Keratinocyte (primary cell): ENCODE data around the gene PLA2G2E. TPM values are rescaled to one million over a fixed set of nuclear protein-coding genes. Genes with fewer than 3 reads are reported as not detected.

ENCODE experiments used
- DNase-seq: peaks from one replicate; pipeline ENCODE4 v3.0.0-alpha.2; 2011; ENCODE audit warnings: low read depth, missing footprints, low spot score
- FAIRE-seq: peaks from 2 replicates; lab custom pipeline; 2011; peaks lifted over from hg19 to GRCh38; lab: Jason Lieb, UNC
- H2AFZ ChIP-seq: 2 replicates; pipeline ENCODE4 v1.6.0; 2012; ENCODE audit warnings: low read length, control low read depth, inconsistent platforms; ENCODE audit not compliant: control insufficient read depth
- H3K27ac ChIP-seq: 2 replicates; pipeline ENCODE4 v1.5.1; 2011; ENCODE audit warnings: low read length; ENCODE audit not compliant: control insufficient read depth, insufficient read depth
- H3K27me3 ChIP-seq: 3 replicates; pipeline ENCODE4 v1.6.0; 2011; ENCODE audit warnings: low read length; ENCODE audit not compliant: control insufficient read depth, insufficient read depth; ENCODE audit errors: extremely low read depth
- H3K36me3 ChIP-seq, 2 experiments: 2 replicates in 1 of 2; 3 replicates in 1 of 2; pipeline ENCODE4 v1.5.1; 2011; ENCODE audit warnings: low read length in 2 of 2, mild to moderate bottlenecking in 1 of 2; ENCODE audit not compliant: control insufficient read depth in 2 of 2, insufficient read depth in 2 of 2; ENCODE audit errors: extremely low read depth in 1 of 2
- H3K4me1 ChIP-seq: 3 replicates; pipeline ENCODE4 v1.5.1; 2011; ENCODE audit warnings: low read length; ENCODE audit not compliant: control insufficient read depth, insufficient read depth; ENCODE audit errors: extremely low read depth
- H3K4me2 ChIP-seq: 3 replicates; pipeline ENCODE4 v1.6.0; 2011; ENCODE audit warnings: low read depth, low read length; ENCODE audit not compliant: control insufficient read depth, insufficient read depth; ENCODE audit errors: extremely low read depth
- H3K4me3 ChIP-seq, 3 experiments: fragments of 200-600 bp in 1 of 3; sonication (generic) in 1 of 3; 2 replicates in 2 of 3; 3 replicates in 1 of 3; pipeline ENCODE4 v1.5.1; 2011 to 2016; ENCODE audit warnings: low read length in 3 of 3, mild to moderate bottlenecking in 3 of 3, control low read depth in 2 of 3, inconsistent platforms in 1 of 3, low read depth in 1 of 3, mixed read lengths in 1 of 3, mixed run types in 1 of 3, moderate library complexity in 1 of 3; ENCODE audit not compliant: control insufficient read depth in 2 of 3, insufficient read depth in 2 of 3; ENCODE audit errors: extremely low read depth in 1 of 3
- H3K79me2 ChIP-seq: 2 replicates; pipeline ENCODE4 v1.6.0; 2012; ENCODE audit warnings: low read length; ENCODE audit not compliant: control insufficient read depth, insufficient read depth
- H3K9ac ChIP-seq: 3 replicates; pipeline ENCODE4 v1.6.0; 2011; ENCODE audit warnings: low read length; ENCODE audit not compliant: control insufficient read depth, insufficient read depth; ENCODE audit errors: extremely low read depth
- H3K9me1 ChIP-seq: 3 replicates; pipeline ENCODE4 v1.6.0; 2011; ENCODE audit warnings: low read length; ENCODE audit not compliant: control insufficient read depth, insufficient read depth; ENCODE audit errors: extremely low read depth
- H3K9me3 ChIP-seq: 2 replicates; pipeline ENCODE4 v1.5.1; 2012; ENCODE audit warnings: low read depth, low read length; ENCODE audit not compliant: control insufficient read depth
- H4K20me1 ChIP-seq: 3 replicates; pipeline ENCODE4 v1.6.0; 2011; ENCODE audit warnings: low read length; ENCODE audit not compliant: control insufficient read depth, insufficient read depth; ENCODE audit errors: extremely low read depth
- CTCF ChIP-seq, 3 experiments: IDR thresholded peaks in 1 of 3; conservative IDR thresholded peaks in 1 of 3; optimal IDR thresholded peaks in 1 of 3; 2 replicates in 2 of 3; 3 replicates in 1 of 3; pipeline versions ENCODE3 to v1.5.1; 2011; ENCODE audit warnings: low read length in 3 of 3, mild to moderate bottlenecking in 3 of 3, moderate library complexity in 2 of 3, control low read depth in 1 of 3, inconsistent platforms in 1 of 3; ENCODE audit not compliant: insufficient read depth in 2 of 3; ENCODE audit errors: extremely low read depth in 1 of 3
- EZH2 ChIP-seq: IDR thresholded peaks from one replicate; pipeline ENCODE4 v1.6.1; 2012; ENCODE audit warnings: inconsistent platforms, mild to moderate bottlenecking, low read length, moderate library complexity
- dilution Hi-C: fragments of 300-500 bp; cut with MboI; formaldehyde crosslinking; loops from one replicate; pipeline ENCODE4 v1.7.0; 2020; ENCODE audit warnings: low sequenced_read_pairs; ENCODE audit not compliant: extremely low pct_ligation_motif_present
- polyA plus RNA-seq, 5 experiments: library from polyadenylated mRNA; depleted of rRNA in 3 of 5; stranded (reverse) in 3 of 5; stranded (forward) in 1 of 5; unstranded in 1 of 5; fragments of >200 nt; gene quantifications; 1 replicate in 1 of 5; 2 replicates in 3 of 5; 3 replicates in 1 of 5; pipeline versions ENCODE4 v1.2.1 to v1.2.3, GENCODE V29; 2011 to 2012; ENCODE audit warnings: missing spikeins in 2 of 5, low read depth in 1 of 5, low replicate concordance in 1 of 5

Gene PLA2G2E
- polyA plus RNA-seq, 1 donor (not counting 4 experiments of a cell fraction or from before 2014, with no cell fraction given): not detected

DNA sequence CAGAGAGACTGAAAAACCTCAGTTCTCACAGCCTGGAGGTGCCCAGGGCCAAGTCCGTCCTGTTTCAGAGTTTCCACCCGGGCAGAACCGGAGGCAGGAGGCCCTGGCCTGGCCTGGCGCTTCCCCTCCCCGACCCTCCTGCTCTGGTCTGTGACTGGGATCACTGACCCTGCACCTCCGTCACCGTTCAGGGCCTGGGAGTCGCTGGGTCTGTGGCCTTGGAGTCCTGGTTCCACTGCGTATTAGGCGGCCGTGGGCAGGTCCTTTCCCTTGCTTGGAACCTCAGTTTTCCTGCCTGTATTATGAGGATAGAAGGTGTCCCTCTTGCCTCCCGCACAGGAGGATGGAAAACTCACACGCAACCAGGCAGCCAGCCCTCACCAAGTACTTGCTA, 533 bp upstream of the PLA2G2E start:
- Histone ChIP-seq H3K36me3 (no peaks in the 10 kb centered on the region), H3K4me2 (no peak overlapping the region), H3K9me3 (no peaks in the 10 kb centered on the region), H2AFZ (no peak overlapping the region), H3K27me3 (peaks cover 16% of the 10 kb centered on the region), H3K27ac (no peak overlapping the region), H3K9ac (no peak overlapping the region), H3K79me2 (no peaks in the 10 kb centered on the region), H3K9me1 (no peaks in the 10 kb centered on the region), H3K4me1 (peaks cover 16% of the 10 kb centered on the region), H3K4me3 (no peak overlapping the region), H4K20me1 (no peaks in the 10 kb centered on the region)
- dilution Hi-C loops: no loop called here
- DNase-seq: no peak
- TF ChIP-seq EZH2 (no peak), CTCF (optimal IDR thresholded peaks at IDR 0.05 in 1 of 3, IDR thresholded peaks at IDR 0.05 in 1 of 3, conservative IDR thresholded peaks at IDR 0.05 in 1 of 3; ENCODE audit: extremely low read depth in 1 of 3, insufficient read depth in 2 of 3, low read length in 3 of 3) (no peak)
- FAIRE-seq: no peak

DNA sequence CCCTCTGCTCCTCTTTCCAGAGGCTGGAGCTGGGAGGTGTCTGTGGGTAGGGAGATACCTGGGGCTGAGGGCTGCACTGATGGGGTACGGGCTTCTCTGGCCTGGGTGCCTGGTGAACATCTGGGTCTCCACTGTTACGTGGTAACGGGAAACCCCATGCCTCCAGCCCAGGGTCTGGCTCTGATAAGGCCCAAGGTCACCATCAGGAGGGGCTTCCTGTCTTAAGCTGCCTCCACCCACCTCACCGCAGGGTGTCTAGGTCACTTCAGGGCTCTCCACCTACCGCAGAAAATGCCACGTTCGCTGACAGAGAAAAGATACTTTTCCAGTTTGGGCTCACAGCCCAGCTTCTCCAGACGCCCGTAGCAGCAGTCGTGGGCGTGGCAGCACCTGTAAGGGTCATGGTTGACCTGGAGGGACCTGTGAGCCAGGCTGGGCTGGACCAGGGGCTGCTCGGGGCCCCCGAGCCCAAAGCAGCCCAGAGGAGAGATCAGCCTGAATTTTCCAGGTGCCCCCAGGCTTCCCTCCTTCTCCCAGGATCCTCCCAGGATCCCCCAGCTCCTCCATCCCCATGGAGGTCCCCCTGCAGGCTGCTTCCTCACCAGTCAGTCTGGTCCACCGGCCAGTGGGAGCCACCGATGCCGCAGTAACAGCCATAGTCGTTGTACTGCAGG, 1.3 kb downstream of the PLA2G2E start:
- Histone ChIP-seq H3K4me1 (peaks cover 16% of the 10 kb centered on the region), H3K4me2 (no peak overlapping the region), H3K4me3 (no peak overlapping the region), H4K20me1 (no peaks in the 10 kb centered on the region), H3K27ac (no peak overlapping the region), H3K36me3 (no peaks in the 10 kb centered on the region), H3K9me1 (no peaks in the 10 kb centered on the region), H3K27me3 (peaks cover 16% of the 10 kb centered on the region), H3K9ac (no peak overlapping the region), H2AFZ (no peak overlapping the region), H3K79me2 (no peaks in the 10 kb centered on the region), H3K9me3 (no peaks in the 10 kb centered on the region)
- dilution Hi-C loops: no loop called here
- FAIRE-seq (no peak), DNase-seq (no peak)
- TF ChIP-seq EZH2 (no peak), CTCF (optimal IDR thresholded peaks at IDR 0.05 in 1 of 3, IDR thresholded peaks at IDR 0.05 in 1 of 3, conservative IDR thresholded peaks at IDR 0.05 in 1 of 3; ENCODE audit: extremely low read depth in 1 of 3, insufficient read depth in 2 of 3, low read length in 3 of 3) (no peak)
